OCI-LY7 (cell line): ENCODE measurements around the gene TTC28. TPM values are rescaled to one million over a fixed set of nuclear protein-coding genes. Genes with fewer than 3 reads are reported as not detected.

Experiments
- BruUV-seq: library from RNA; stranded (reverse); fragments of 400-500 nt; replicated peaks from 2 replicates; lab custom pipeline; 2021; lab: Mats Ljungman, UMichigan
- CTCF ChIA-PET: fragments of 300-600 bp; sonication (Branson Sonifier 250); formaldehyde crosslinking; loops from one replicate; lab custom pipeline; 2022; ENCODE audit warnings: antibody characterized with exemption; ENCODE audit not compliant: unreplicated experiment; lab: Charles Lee
- POLR2A ChIA-PET: fragments of 300-600 bp; sonication (Branson Sonifier 250); formaldehyde crosslinking; loops from one replicate; lab custom pipeline; 2022; ENCODE audit warnings: antibody characterized with exemption; lab: Charles Lee
- DNase-seq: peaks from one replicate; pipeline ENCODE4 v3.0.0-alpha.2; 2015; ENCODE audit warnings: low spot score
- H2AFZ ChIP-seq: fragments of 200-600 bp; sonication (generic), shearing (Covaris generic); 2 replicates; pipeline ENCODE4 v1.6.1; 2014; ENCODE audit warnings: mild to moderate bottlenecking, antibody characterized with exemption, low read length, moderate library complexity
- H3K27ac ChIP-seq: fragments of 200-600 bp; sonication (generic); 2 replicates; pipeline ENCODE4 v1.5.1; 2014; ENCODE audit warnings: mixed run types, low read depth, mild to moderate bottlenecking, moderate library complexity, low read length, inconsistent platforms; ENCODE audit not compliant: poor library complexity, severe bottlenecking
- H3K36me3 ChIP-seq: fragments of 200-600 bp; sonication (generic); 2 replicates; pipeline ENCODE4 v1.6.1; 2014; ENCODE audit warnings: mild to moderate bottlenecking, antibody characterized with exemption, low read length, moderate library complexity, mixed read lengths; ENCODE audit not compliant: insufficient read depth
- H3K4me1 ChIP-seq: fragments of 200-600 bp; sonication (generic); 2 replicates; pipeline ENCODE4 v1.5.1; 2014; ENCODE audit warnings: mild to moderate bottlenecking, low read length; ENCODE audit not compliant: insufficient read depth, poor library complexity, severe bottlenecking
- H3K4me2 ChIP-seq: fragments of 200-600 bp; sonication (generic); 2 replicates; pipeline ENCODE4 v1.6.1; 2014; ENCODE audit warnings: mild to moderate bottlenecking, low read length
- H3K4me3 ChIP-seq: fragments of 200-600 bp; sonication (generic); 2 replicates; pipeline ENCODE4 v1.5.1; 2014; ENCODE audit warnings: mild to moderate bottlenecking, low read depth, low read length; ENCODE audit not compliant: poor library complexity, severe bottlenecking
- H3K79me2 ChIP-seq: fragments of 200-600 bp; sonication (generic); 2 replicates; pipeline ENCODE4 v1.6.1; 2016; ENCODE audit warnings: low read depth, mild to moderate bottlenecking, low read length, moderate library complexity, mixed read lengths; ENCODE audit not compliant: insufficient read depth
- H3K9me2 ChIP-seq: fragments of 200-600 bp; sonication (generic); 2 replicates; pipeline ENCODE4 v1.6.1; 2016; ENCODE audit warnings: mild to moderate bottlenecking, low read length, mixed read lengths; ENCODE audit not compliant: insufficient read depth
- H3K9me3 ChIP-seq: fragments of 200-600 bp; sonication (generic); 2 replicates; pipeline ENCODE4 v1.6.1; 2014; ENCODE audit warnings: mild to moderate bottlenecking, mixed run types, low read length, mixed read lengths
- H4K20me1 ChIP-seq: fragments of 200-600 bp; sonication (generic); 2 replicates; pipeline ENCODE4 v1.6.1; 2014; ENCODE audit warnings: mild to moderate bottlenecking, antibody characterized with exemption, low read length, moderate library complexity, mixed read lengths; ENCODE audit not compliant: insufficient read depth
- CTCF ChIP-seq: fragments of 200-600 bp; sonication (generic); conservative IDR thresholded peaks from 2 replicates; pipeline ENCODE4 v1.5.1; 2014; ENCODE audit warnings: mild to moderate bottlenecking, antibody characterized with exemption, low read length, moderate library complexity, mixed read lengths
- EZH2phosphoT487 ChIP-seq: fragments of 200-600 bp; sonication (generic); IDR thresholded peaks from 2 replicates; pipeline ENCODE4 v1.6.1; 2018; ENCODE audit warnings: low read depth, borderline replicate concordance, mild to moderate bottlenecking, mixed run types, antibody characterized with exemption, low read length, moderate library complexity, mixed read lengths
- intact Hi-C: fragments of 100-400 bp; cut with micrococcal nuclease; formaldehyde crosslinking; loops from one replicate; pipeline ENCODE4 v1.10.0; 2022; ENCODE audit not compliant: unreplicated experiment
- total RNA-seq, 2 experiments: library from RNA; depleted of rRNA in 1 of 2; stranded (reverse); fragments of >200 nt in 1 of 2; shearing (Covaris generic) in 1 of 2; gene quantifications; 2 replicates each; pipeline ENCODE4 v1.2.3, GENCODE V29; 2014 to 2022

TTC28 gene
- total RNA-seq, 2 experiments from 2014 or later: under 0.01 to 0.55 TPM

- ChIA-PET CTCF (no interaction called here), POLR2A (interaction anchor here (0.6 to 1.3 kb wide), 2 partner anchors 10 to 1570 kb away, joined by 3 to 4 read pairs; no protein-coding TSS in a partner anchor)
- intact Hi-C loops: no loop called here
Measured at GRCh38 chr22:28360939-28361338, 318.7 kb downstream of the TTC28 start.

GRCh38 chr22:28358312-28358711 lies 321.3 kb downstream of the TTC28 start:
- Histone ChIP-seq H3K36me3 (no peaks in the 10 kb centered on the region), H3K4me2 (no peak overlapping the region), H3K27ac (no peak overlapping the region), H3K4me1 (no peaks in the 10 kb centered on the region), H3K9me3 (no peaks in the 10 kb centered on the region), H3K9me2 (no peaks in the 10 kb centered on the region), H2AFZ (no peak overlapping the region), H3K4me3 (no peak overlapping the region), H4K20me1 (no peaks in the 10 kb centered on the region), H3K79me2 (no peaks in the 10 kb centered on the region)
- BruUV-seq: no TSS peak
- intact Hi-C loops: no loop called here
- ChIA-PET POLR2A (no interaction called here), CTCF (no interaction called here)
- DNase-seq: no peak
- TF ChIP-seq CTCF (no peak), EZH2phosphoT487 (no peak)

More at GRCh38 chr22:28360939-28361338, 318.7 kb downstream of the TTC28 start:
- no peak overlapping the region for H2AFZ ChIP-seq
- H4K20me1 ChIP-seq: no peaks in the 10 kb centered on the region
- no peaks in the 10 kb centered on the region for H3K4me1 ChIP-seq
- H3K9me3 ChIP-seq: no peaks in the 10 kb centered on the region
- H3K27ac ChIP-seq: no peak overlapping the region
- no peaks in the 10 kb centered on the region for H3K36me3 ChIP-seq
- DNase-seq: no peak
- no peak overlapping the region for H3K4me2 ChIP-seq
- no peaks in the 10 kb centered on the region for H3K79me2 ChIP-seq
- no peak overlapping the region for H3K4me3 ChIP-seq
- H3K9me2 ChIP-seq: no peaks in the 10 kb centered on the region
- TF ChIP-seq EZH2phosphoT487 (no peak), CTCF (no peak)
- no TSS peak for BruUV-seq

DNA sequence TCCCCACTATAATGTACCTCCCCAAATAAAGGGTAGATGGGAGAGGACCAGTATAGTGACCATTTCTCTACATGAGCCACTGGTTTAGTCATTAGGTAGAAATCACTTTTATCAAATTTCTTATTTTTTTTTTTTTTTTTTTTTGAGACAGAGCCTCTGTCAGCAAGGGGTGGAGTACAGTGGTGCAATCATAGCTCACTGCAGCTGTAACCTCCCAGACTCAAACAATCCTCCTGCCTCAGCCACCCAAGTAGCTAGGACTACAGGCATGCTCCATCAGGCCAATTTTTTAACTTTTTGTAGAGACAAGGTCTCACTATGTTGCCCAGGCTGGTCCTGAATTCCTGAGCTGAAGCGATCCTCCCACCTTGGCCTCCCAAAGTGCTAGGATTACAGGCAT lies 322.4 kb downstream of the TTC28 start:
- Histone ChIP-seq H3K36me3 (no peaks in the 10 kb centered on the region), H3K9me2 (no peaks in the 10 kb centered on the region), H4K20me1 (no peaks in the 10 kb centered on the region), H2AFZ (no peak overlapping the region), H3K27ac (no peak overlapping the region), H3K4me2 (no peak overlapping the region), H3K79me2 (no peaks in the 10 kb centered on the region), H3K4me1 (no peaks in the 10 kb centered on the region), H3K9me3 (no peaks in the 10 kb centered on the region), H3K4me3 (no peak overlapping the region)
- intact Hi-C loops: no loop called here
- ChIA-PET POLR2A (interaction anchor here (0.7 kb wide), 1 partner anchor 704 kb away, joined by 3 read pairs; no protein-coding TSS in a partner anchor), CTCF (no interaction called here)
- no peak for DNase-seq
- TF ChIP-seq CTCF: no peak
- no peak for TF ChIP-seq EZH2phosphoT487
- BruUV-seq: no TSS peak
